GM19099 (cell line): Measurements from ENCODE around the gene DOK6.

ENCODE experiments used
- POLR2A ChIP-seq: IDR thresholded peaks from 3 replicates; pipeline ENCODE4 v1.6.1; 2011; ENCODE audit warnings: low read depth; ENCODE audit not compliant: insufficient read length; ENCODE audit errors: extremely low read depth

The DOK6 gene

DNA sequence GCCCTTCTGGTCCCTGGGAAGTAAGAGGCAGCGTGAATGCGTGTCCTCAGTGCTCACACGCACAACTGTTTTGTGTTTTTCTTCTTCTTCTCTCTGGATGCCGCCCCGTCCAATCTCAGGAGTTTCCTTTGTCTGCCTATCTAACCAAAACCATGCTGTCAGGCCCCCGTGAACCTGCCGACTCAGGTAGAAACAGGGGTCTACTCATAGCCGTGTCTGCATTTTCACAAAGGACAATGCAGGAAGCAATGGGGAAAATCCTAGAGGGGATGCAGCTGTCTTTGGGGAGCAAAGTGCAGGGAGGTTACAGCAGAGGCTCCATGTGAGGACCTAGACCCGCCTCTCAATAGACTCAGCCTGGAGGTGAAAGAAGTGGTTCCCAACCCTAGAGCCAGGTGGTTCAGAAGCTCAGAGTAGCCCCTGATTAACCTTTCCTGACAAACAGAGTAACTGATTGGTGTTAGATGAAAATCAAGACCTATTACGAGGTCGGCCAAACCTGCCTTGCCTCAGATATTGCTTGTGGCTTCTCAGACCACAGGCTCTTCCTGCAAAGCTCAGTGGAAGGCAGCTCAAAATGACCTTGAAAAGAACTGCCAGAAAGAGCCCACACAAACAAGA lies 497.7 kb downstream of the DOK6 start:
- TF ChIP-seq POLR2A, result no peak
